Ovary (tissue), 3 donors: ENCODE results near the gene CACNA1E.

ENCODE experiments used
- CTCF ChIP-seq, 3 donors: fragments of 450-650 bp in 2 of 3; fragments of 200-600 bp in 1 of 3; IDR thresholded peaks; one replicate each; pipeline versions ENCODE4 v1.5.1 to v1.8.0; 2016 to 2022; ENCODE audit warnings: antibody characterized with exemption in 3 of 3, mild to moderate bottlenecking in 1 of 3
- EP300 ChIP-seq: sonication (generic); formaldehyde crosslinking; IDR thresholded peaks from one replicate; pipeline ENCODE4 v1.6.1; 2017; ENCODE audit warnings: antibody characterized with exemption
- donor health status: DM: no; HTN: no; CAD: no.

GRCh38 chr1:181595234-181595633 lies 111.9 kb downstream of the CACNA1E start:
- no peak for TF ChIP-seq CTCF (IDR thresholded peaks at IDR 0.05)
- TF ChIP-seq EP300, result no peak
